ENCODE measurements around the gene SRGAP1. TPM values are rescaled to one million over a fixed set of nuclear protein-coding genes. Genes with fewer than 3 reads are reported as not detected.

Gene SRGAP1
- total and polyA plus RNA-seq, 2 of the 8 experiments (the other 6 are each of a cell fraction or from before 2014, with no cell fraction given) = 3.2 to 7.3 TPM

GRCh38 chr12:63877693-63878092 is 33.2 kb downstream of the SRGAP1 start (continued):
- TF ChIP-seq CHD7 (IDR thresholded peaks at IDR 0.05; ENCODE audit: insufficient replicate concordance, low read length) = no peak
- no peak for TF ChIP-seq EGR1 (IDR thresholded peaks at IDR 0.05; ENCODE audit: borderline replicate concordance, low read depth, low read length)
- no peak for TF ChIP-seq BRCA1 (IDR thresholded peaks at IDR 0.05; ENCODE audit: low read depth, low read length)
